Kidney (tissue), 14 donors: ENCODE data around the gene ASTN2. TPM values are rescaled to one million over a fixed set of nuclear protein-coding genes. Genes with fewer than 3 reads are reported as not detected.

ENCODE experiments used
- DNase-seq, 5 donors: peaks; one replicate each; pipeline ENCODE4 v3.0.0-alpha.2; 2013 to 2020
- FAIRE-seq: peaks from 2 replicates; lab custom pipeline; 2012; peaks lifted over from hg19 to GRCh38; lab: Jason Lieb, UNC
- H3K27ac ChIP-seq, 2 donors: one replicate each; pipeline ENCODE4 v1.7.0; 2013; ENCODE audit warnings: low read depth in 2 of 2, low read length in 2 of 2, inconsistent platforms in 1 of 2
- H3K27me3 ChIP-seq: one replicate; pipeline ENCODE4 v1.7.1; 2013; ENCODE audit warnings: low read length, inconsistent platforms; ENCODE audit not compliant: control insufficient read depth, insufficient read depth
- H3K36me3 ChIP-seq, 3 donors: one replicate each; pipeline versions ENCODE4 v1.7.0 to v1.7.1; 2013; ENCODE audit warnings: low read length in 3 of 3, control low read depth in 1 of 3, inconsistent platforms in 1 of 3; ENCODE audit not compliant: insufficient read depth in 3 of 3, control insufficient read depth in 2 of 3
- H3K4me1 ChIP-seq, 3 donors: one replicate each; pipeline versions ENCODE4 v1.7.0 to v1.7.1; 2013; ENCODE audit warnings: low read length in 3 of 3, inconsistent platforms in 1 of 3, low read depth in 1 of 3; ENCODE audit not compliant: control insufficient read depth in 2 of 3, insufficient read depth in 2 of 3
- H3K4me3 ChIP-seq, 3 donors: one replicate each; pipeline versions ENCODE4 v1.7.0 to v1.8.1; 2013; ENCODE audit warnings: low read length in 3 of 3, control low read depth in 1 of 3, inconsistent platforms in 1 of 3
- H3K9ac ChIP-seq, 3 donors: one replicate each; pipeline versions ENCODE4 v1.7.0 to v1.7.1; 2013; ENCODE audit warnings: low read length in 3 of 3, control low read depth in 1 of 3, inconsistent platforms in 1 of 3
- H3K9me3 ChIP-seq, 3 donors: one replicate each; pipeline versions ENCODE4 v1.7.0 to v1.7.1; 2013; ENCODE audit warnings: low read length in 3 of 3, control low read depth in 1 of 3, inconsistent platforms in 1 of 3; ENCODE audit not compliant: control insufficient read depth in 2 of 3, insufficient read depth in 1 of 3
- CTCF ChIP-seq: IDR thresholded peaks from 3 replicates; pipeline ENCODE4 v1.5.1; 2012; ENCODE audit warnings: mild to moderate bottlenecking, moderate library complexity, borderline replicate concordance; ENCODE audit not compliant: insufficient read depth; ENCODE audit errors: extremely low read depth
- intact Hi-C: fragments of 100-400 bp; cut with DNase I; formaldehyde crosslinking; loops from one replicate; pipeline ENCODE4 v1.11.1; 2022
- polyA plus RNA-seq: library from polyadenylated mRNA; stranded (reverse); fragments of 350-450 nt; fragmentation: Illumina TruSeq; extraction: RNeasy Lipid Tissue Mini Kit (QIAGEN cat#74804); gene quantifications from one replicate; pipeline ENCODE4 v1.2.3, GENCODE V29; 2014; ENCODE audit warnings: low read depth, low replicate concordance; ENCODE audit not compliant: insufficient read depth
- total RNA-seq: library from RNA; stranded (reverse); fragmentation: NEBNext Ultra II Directional; extraction: Animal tissue kit (Norgen Biotek cat#: 25700); gene quantifications from one replicate; pipeline ENCODE4 v1.2.1, GENCODE V29; 2021
- donor health status: control.
- donor health status: control.
- donor health status: control.
- donor health status: control.
- donor health status: control.
- donor health status: DM: yes; HTN: yes; CAD: no.
- donor health status: Normal renal cell carcinoma (clear cell type).

The ASTN2 gene
- total and polyA plus RNA-seq, 2 donors from 2014 or later: 7.6 to 11.5 TPM

- no peak for TF ChIP-seq CTCF
- intact Hi-C loops: no loop called here
- Histone ChIP-seq H3K36me3 (no peaks in the 10 kb centered on the region), H3K27me3 (no peaks in the 10 kb centered on the region), H3K9me3 (no peaks in the 10 kb centered on the region), H3K4me1 (no peaks in the 10 kb centered on the region), H3K27ac (no peak overlapping the region), H3K9ac (no peak overlapping the region), H3K4me3 (no peak overlapping the region)
- FAIRE-seq: no peak
- no peak for DNase-seq
Observed at GRCh38 chr9:116741086-116741740, 673.6 kb downstream of the ASTN2 start.

GRCh38 chr9:116737152-116737546, 677.7 kb downstream of the ASTN2 start:
- FAIRE-seq: no peak

GRCh38 chr9:116736399-116737151, 678.3 kb downstream of the ASTN2 start:
- H3K4me1 ChIP-seq: no peaks in the 10 kb centered on the region
- FAIRE-seq: no peak
- no peaks in the 10 kb centered on the region for H3K27me3 ChIP-seq
- no peak overlapping the region for H3K4me3 ChIP-seq
- intact Hi-C loops: loop anchor here (10.0 kb wide), 1 partner anchor 128 kb away; no protein-coding TSS in a partner anchor
- no peak for TF ChIP-seq CTCF
- H3K27ac ChIP-seq: no peak overlapping the region
- no peak for DNase-seq
- no peaks in the 10 kb centered on the region for H3K36me3 ChIP-seq
- no peaks in the 10 kb centered on the region for H3K9me3 ChIP-seq
- H3K9ac ChIP-seq: no peak overlapping the region

More at GRCh38 chr9:116737152-116737546, 677.7 kb downstream of the ASTN2 start:
- Histone ChIP-seq H3K9ac (no peak overlapping the region), H3K36me3 (no peaks in the 10 kb centered on the region), H3K4me3 (no peak overlapping the region), H3K9me3 (no peaks in the 10 kb centered on the region), H3K27me3 (no peaks in the 10 kb centered on the region), H3K4me1 (no peaks in the 10 kb centered on the region), H3K27ac (no peak overlapping the region)
- TF ChIP-seq CTCF: peak; percentile 84
- intact Hi-C loops: loop anchor here (10.0 kb wide), 1 partner anchor 128 kb away; no protein-coding TSS in a partner anchor
- peak; percentile 89 to 94 (median 90) for DNase-seq
